Measurements from ENCODE around the gene FYN. TPM values are rescaled to one million over a fixed set of nuclear protein-coding genes. Genes with fewer than 3 reads are reported as not detected.

Gene FYN
- total RNA-seq, 1 experiment from 2014 or later, result 7.2 TPM

GRCh38 chr6:111632468-111633247 is 240.6 kb downstream of the FYN start:
- no peaks in the 10 kb centered on the region; the same call in 1 of the 2 replicates for H3K4me1 ChIP-seq
- no TSS peak for BruUV-seq (replicated peaks)
- Mint-ChIP-seq H3K36me3 (ENCODE audit: insufficient read depth, unreplicated experiment) (no peaks in the 10 kb centered on the region), H3K4me3 (ENCODE audit: unreplicated experiment) (no peak overlapping the region), H3K27ac (ENCODE audit: unreplicated experiment) (no peak overlapping the region), H3K4me1 (ENCODE audit: low read depth, unreplicated experiment) (peaks cover 7% of the 10 kb centered on the region), H3K9me3 (ENCODE audit: unreplicated experiment) (no peaks in the 10 kb centered on the region), H3K27me3 (ENCODE audit: insufficient read depth, unreplicated experiment) (no peaks in the 10 kb centered on the region)
- no peaks in the 10 kb centered on the region for H3K9me3 ChIP-seq
- DNase-seq, result no peak
- ChIA-PET POLR2A (no interaction called here), CTCF (no interaction called here)
- intact Hi-C loops (cut with micrococcal nuclease; ENCODE audit: unreplicated experiment), result no loop called here
- no peak overlapping the region for H3K4me3 ChIP-seq (ENCODE audit: low read depth, low read length)
- H3K27me3 ChIP-seq (replicated peaks; ENCODE audit: control insufficient read depth, insufficient read depth, low read length), result no peaks in the 10 kb centered on the region
- no peaks in the 10 kb centered on the region for H3K36me3 ChIP-seq (ENCODE audit: control insufficient read depth, insufficient read depth, low read length)
- TF ChIP-seq, protein P1, sequence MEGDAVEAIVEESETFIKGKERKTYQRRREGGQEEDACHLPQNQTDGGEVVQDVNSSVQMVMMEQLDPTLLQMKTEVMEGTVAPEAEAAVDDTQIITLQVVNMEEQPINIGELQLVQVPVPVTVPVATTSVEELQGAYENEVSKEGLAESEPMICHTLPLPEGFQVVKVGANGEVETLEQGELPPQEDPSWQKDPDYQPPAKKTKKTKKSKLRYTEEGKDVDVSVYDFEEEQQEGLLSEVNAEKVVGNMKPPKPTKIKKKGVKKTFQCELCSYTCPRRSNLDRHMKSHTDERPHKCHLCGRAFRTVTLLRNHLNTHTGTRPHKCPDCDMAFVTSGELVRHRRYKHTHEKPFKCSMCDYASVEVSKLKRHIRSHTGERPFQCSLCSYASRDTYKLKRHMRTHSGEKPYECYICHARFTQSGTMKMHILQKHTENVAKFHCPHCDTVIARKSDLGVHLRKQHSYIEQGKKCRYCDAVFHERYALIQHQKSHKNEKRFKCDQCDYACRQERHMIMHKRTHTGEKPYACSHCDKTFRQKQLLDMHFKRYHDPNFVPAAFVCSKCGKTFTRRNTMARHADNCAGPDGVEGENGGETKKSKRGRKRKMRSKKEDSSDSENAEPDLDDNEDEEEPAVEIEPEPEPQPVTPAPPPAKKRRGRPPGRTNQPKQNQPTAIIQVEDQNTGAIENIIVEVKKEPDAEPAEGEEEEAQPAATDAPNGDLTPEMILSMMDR (IDR thresholded peaks at IDR 0.05; ENCODE audit: insufficient read depth in 1 of 2, low read depth in 1 of 2, low read length in 1 of 2, severe bottlenecking in 1 of 2, unreplicated experiment in 1 of 2), result no peak

DNA sequence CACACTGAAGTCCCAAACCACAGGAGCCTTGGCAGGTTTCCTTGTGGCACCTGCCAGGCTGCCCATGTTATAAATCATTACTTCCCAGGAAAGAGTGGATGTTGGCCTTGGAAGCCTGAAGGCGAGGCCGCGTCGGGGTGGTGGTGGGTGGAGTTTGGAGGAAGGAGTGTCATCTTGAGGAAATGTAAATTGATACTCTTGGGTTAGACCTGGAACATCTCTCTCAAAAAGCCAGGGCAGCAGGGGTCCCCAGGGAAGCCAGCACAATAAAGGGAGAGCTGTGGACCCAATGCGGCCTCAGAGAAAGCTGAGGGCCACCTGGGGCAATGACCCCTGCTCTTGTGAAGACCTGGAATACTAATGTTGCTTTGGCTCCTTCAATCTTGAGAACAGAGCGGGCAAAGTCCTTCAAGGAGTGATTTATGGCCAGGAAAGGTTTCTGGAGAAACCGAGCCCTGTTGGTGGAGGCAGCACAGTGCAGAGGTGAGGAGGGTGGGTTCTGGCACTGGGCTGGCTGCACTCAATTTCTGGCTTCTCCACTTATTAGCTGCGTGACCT is 241.3 kb downstream of the FYN start:
- no peak overlapping the region for H3K27ac Mint-ChIP-seq (ENCODE audit: unreplicated experiment)
- CTCF ChIA-PET, result interaction anchor here (0.6 kb wide), 1 partner anchor 578 kb away, joined by 3 read pairs; no protein-coding TSS in a partner anchor

DNA sequence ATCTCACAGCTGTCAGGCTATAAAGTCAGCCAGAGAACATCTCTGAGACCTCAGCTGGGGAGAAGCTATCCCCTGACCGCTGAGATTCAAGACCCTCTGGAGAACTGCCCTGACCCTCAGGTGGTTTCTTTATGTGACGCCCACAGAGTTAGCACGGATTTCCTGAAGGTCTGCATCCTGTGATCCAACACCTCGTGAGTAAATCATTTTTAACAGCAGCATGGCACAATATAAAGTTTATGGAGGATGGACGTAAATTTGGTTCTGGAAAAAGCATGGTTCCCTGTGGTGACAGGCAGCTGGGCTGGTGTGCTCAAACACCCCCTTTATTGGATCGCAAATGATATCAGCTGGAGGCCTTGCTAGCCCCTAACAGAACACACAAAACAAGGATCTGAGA is 242.2 kb downstream of the FYN start:
- H3K9me3 ChIP-seq, result no peaks in the 10 kb centered on the region
- Mint-ChIP-seq H3K4me3 (ENCODE audit: unreplicated experiment) (no peak overlapping the region), H3K27me3 (ENCODE audit: insufficient read depth, unreplicated experiment) (no peaks in the 10 kb centered on the region), H3K4me1 (ENCODE audit: low read depth, unreplicated experiment) (peaks cover 7% of the 10 kb centered on the region), H3K27ac (ENCODE audit: unreplicated experiment) (no peak overlapping the region), H3K36me3 (ENCODE audit: insufficient read depth, unreplicated experiment) (no peaks in the 10 kb centered on the region), H3K9me3 (ENCODE audit: unreplicated experiment) (no peaks in the 10 kb centered on the region)
- TF ChIP-seq, protein P1 (IDR thresholded peaks at IDR 0.05; ENCODE audit: insufficient read depth in 1 of 2, low read depth in 1 of 2, low read length in 1 of 2, severe bottlenecking in 1 of 2, unreplicated experiment in 1 of 2), result no peak
- BruUV-seq (replicated peaks), result no TSS peak
- POLR2A ChIA-PET, result no interaction called here
- H3K4me1 ChIP-seq, result no peaks in the 10 kb centered on the region; the same call in 1 of the 2 replicates
- intact Hi-C loops (cut with micrococcal nuclease; ENCODE audit: unreplicated experiment), result no loop called here
- CTCF ChIA-PET, result interaction anchor here (0.6 kb wide), 1 partner anchor 579 kb away, joined by 3 read pairs; no protein-coding TSS in a partner anchor
- H3K27me3 ChIP-seq (replicated peaks; ENCODE audit: control insufficient read depth, insufficient read depth, low read length), result no peaks in the 10 kb centered on the region
- H3K4me3 ChIP-seq (ENCODE audit: low read depth, low read length), result no peak overlapping the region
- H3K36me3 ChIP-seq (ENCODE audit: control insufficient read depth, insufficient read depth, low read length), result no peaks in the 10 kb centered on the region
- DNase-seq, result no peak

More for the DNA sequence above, 241.3 kb downstream of the FYN start:
- Histone ChIP-seq H3K9me3 (no peaks in the 10 kb centered on the region), H3K36me3 (ENCODE audit: control insufficient read depth, insufficient read depth, low read length) (no peaks in the 10 kb centered on the region), H3K4me1 (no peaks in the 10 kb centered on the region; the same call in 1 of the 2 replicates), H3K4me3 (ENCODE audit: low read depth, low read length) (no peak overlapping the region), H3K27me3 (replicated peaks; ENCODE audit: control insufficient read depth, insufficient read depth, low read length) (no peaks in the 10 kb centered on the region)
- TF ChIP-seq, protein P1 (IDR thresholded peaks at IDR 0.05; ENCODE audit: insufficient read depth in 1 of 2, low read depth in 1 of 2, low read length in 1 of 2, severe bottlenecking in 1 of 2, unreplicated experiment in 1 of 2), result no peak
- no peak for DNase-seq
- POLR2A ChIA-PET, result no interaction called here
- Mint-ChIP-seq H3K4me1 (ENCODE audit: low read depth, unreplicated experiment) (peaks cover 7% of the 10 kb centered on the region), H3K36me3 (ENCODE audit: insufficient read depth, unreplicated experiment) (no peaks in the 10 kb centered on the region), H3K9me3 (ENCODE audit: unreplicated experiment) (no peaks in the 10 kb centered on the region), H3K27me3 (ENCODE audit: insufficient read depth, unreplicated experiment) (no peaks in the 10 kb centered on the region), H3K4me3 (ENCODE audit: unreplicated experiment) (no peak overlapping the region)
- intact Hi-C loops (cut with micrococcal nuclease; ENCODE audit: unreplicated experiment), result no loop called here
- no TSS peak for BruUV-seq (replicated peaks)
